ENCODE measurements around the gene RPS6KA5. TPM values are rescaled to one million over a fixed set of nuclear protein-coding genes. Genes with fewer than 3 reads are reported as not detected.

RPS6KA5 gene
- total and polyA plus RNA-seq, 8 donors, result 4.2 to 10.8 (median 9.2) TPM

- no peak for ATAC-seq
- H3K36me3 ChIP-seq, result no peaks in the 10 kb centered on the region
- H3K4me1 ChIP-seq, result no peaks in the 10 kb centered on the region
- H3K27me3 ChIP-seq, result no peaks in the 10 kb centered on the region
- no peak for TF ChIP-seq CTCF (IDR thresholded peaks at IDR 0.05)
- intact Hi-C loops (cut with DNase I), result loop anchor here in 1 of 2 donors (10.0 kb wide), 1 partner anchor 379 kb away; no protein-coding TSS in a partner anchor
- DNase-seq, result no peak
- no peak overlapping the region for H3K4me3 ChIP-seq
- H3K9me3 ChIP-seq, result no peaks in the 10 kb centered on the region
- H3K27ac ChIP-seq, result no peak overlapping the region
These were observed 154.9 kb downstream of the RPS6KA5 start for GRCh38 chr14:90905531-90905930.

- no peak overlapping the region for H3K4me3 ChIP-seq
- peak; percentile 69 to 72 for TF ChIP-seq CTCF (IDR thresholded peaks at IDR 0.05)
- H3K9me3 ChIP-seq, result no peaks in the 10 kb centered on the region
- DNase-seq (peak in 2 of 4 donors; percentile 38 to 70), ATAC-seq (peak; percentile 97)
- no peaks in the 10 kb centered on the region for H3K27me3 ChIP-seq
- H3K27ac ChIP-seq, result no peak overlapping the region
- no peaks in the 10 kb centered on the region for H3K4me1 ChIP-seq
- intact Hi-C loops (cut with DNase I), result loop anchor here in 1 of 2 donors (5.0 to 10.0 kb wide), 2 partner anchors 269 to 382 kb away; no protein-coding TSS in a partner anchor
- peaks cover 0 to under 1% of the 10 kb centered on the region in 2 donors for H3K36me3 ChIP-seq
These were observed 157.3 kb downstream of the RPS6KA5 start for GRCh38 chr14:90903101-90903500.

- no peak overlapping the region for H3K4me3 ChIP-seq
- TF ChIP-seq CTCF (IDR thresholded peaks at IDR 0.05), result no peak
- peaks cover 0 to 5% of the 10 kb centered on the region in 2 donors for H3K36me3 ChIP-seq
- H3K27me3 ChIP-seq, result no peaks in the 10 kb centered on the region
- no peaks in the 10 kb centered on the region for H3K4me1 ChIP-seq
- intact Hi-C loops (cut with DNase I), result loop anchor here in 1 of 2 donors (5.0 to 10.0 kb wide), 2 partner anchors 272 to 384 kb away; no protein-coding TSS in a partner anchor
- no peaks in the 10 kb centered on the region for H3K9me3 ChIP-seq
- no peak for DNase-seq
- ATAC-seq, result no peak
- no peak overlapping the region for H3K27ac ChIP-seq
These were observed 159.9 kb downstream of the RPS6KA5 start for GRCh38 chr14:90900476-90901083.

GRCh38 chr14:90897022-90897421, 163.4 kb downstream of the RPS6KA5 start:
- ATAC-seq (no peak), DNase-seq (no peak)
- Histone ChIP-seq H3K36me3 (peaks cover 0 to 5% of the 10 kb centered on the region in 2 donors), H3K27me3 (no peaks in the 10 kb centered on the region), H3K9me3 (no peaks in the 10 kb centered on the region), H3K4me1 (no peaks in the 10 kb centered on the region), H3K27ac (no peak overlapping the region), H3K4me3 (no peak overlapping the region)
- intact Hi-C loops (cut with DNase I), result no loop called here
- TF ChIP-seq CTCF (IDR thresholded peaks at IDR 0.05), result no peak

- DNase-seq, result no peak
- no peaks in the 10 kb centered on the region for H3K27me3 ChIP-seq
- no peaks in the 10 kb centered on the region for H3K9me3 ChIP-seq
- TF ChIP-seq CTCF (IDR thresholded peaks at IDR 0.05), result no peak
- no peak overlapping the region for H3K27ac ChIP-seq
- peaks cover 0 to 5% of the 10 kb centered on the region in 2 donors for H3K36me3 ChIP-seq
- intact Hi-C loops (cut with DNase I), result no loop called here
- no peaks in the 10 kb centered on the region for H3K4me1 ChIP-seq
- ATAC-seq, result no peak
- H3K4me3 ChIP-seq, result no peak overlapping the region
These were observed 166.2 kb downstream of the RPS6KA5 start for GRCh38 chr14:90894241-90894640.
